ENCODE measurements around the gene C16orf78.

- TF ChIP-seq EZH2 (IDR thresholded peaks at IDR 0.05; ENCODE audit: borderline replicate concordance, insufficient read depth, low read length, poor library complexity, severe bottlenecking) (no peak), EP300 (conservative IDR thresholded peaks at IDR 0.05; ENCODE audit: poor library complexity, severe bottlenecking) (no peak)
These were observed 2.6 kb downstream of the C16orf78 start for GRCh38 chr16:49376206-49376605.

All from neural cell (in vitro differentiated cells).